Loucy (cell line): ENCODE measurements around the gene TMEM51.
"Not testable (repeated sequence)": the region's sequence is repeated elsewhere in the genome, so short reads cannot be mapped to it uniquely, and the experiment has no call there.

Source experiments
- H2AFZ ChIP-seq: fragments of 200-600 bp; sonication (generic); 2 replicates; pipeline ENCODE4 v1.6.0; 2016; ENCODE audit warnings: antibody characterized with exemption, mild to moderate bottlenecking, low read length, moderate library complexity
- H3F3A ChIP-seq: fragments of 200-600 bp; 2 replicates; pipeline ENCODE4 v1.6.0; 2016; ENCODE audit warnings: antibody characterized with exemption, low read depth, mild to moderate bottlenecking
- H3K27me3 ChIP-seq: fragments of 200-600 bp; sonication (generic); 2 replicates; pipeline ENCODE4 v1.6.1; 2014; ENCODE audit warnings: low read length, mild to moderate bottlenecking; ENCODE audit not compliant: insufficient read depth, poor library complexity, severe bottlenecking
- H3K36me3 ChIP-seq: fragments of 200-600 bp; sonication (generic); 2 replicates; pipeline ENCODE4 v1.6.1; 2016; ENCODE audit warnings: low read length; ENCODE audit not compliant: insufficient read depth
- H3K4me1 ChIP-seq: fragments of 200-600 bp; sonication (generic); 2 replicates; pipeline ENCODE4 v1.5.1; 2014; ENCODE audit warnings: low read length, mild to moderate bottlenecking; ENCODE audit not compliant: insufficient read depth, poor library complexity, severe bottlenecking
- H3K4me2 ChIP-seq: fragments of 200-600 bp; sonication (generic); 2 replicates; pipeline ENCODE4 v1.6.0; 2014; ENCODE audit warnings: antibody characterized with exemption, low read length, low read depth, mild to moderate bottlenecking; ENCODE audit not compliant: poor library complexity, severe bottlenecking
- H3K4me3 ChIP-seq: fragments of 200-600 bp; sonication (generic); 2 replicates; pipeline ENCODE4 v1.5.1; 2014; ENCODE audit warnings: low read length, mild to moderate bottlenecking, mixed read lengths; ENCODE audit not compliant: poor library complexity, severe bottlenecking
- H3K79me2 ChIP-seq: fragments of 200-600 bp; sonication (generic); 2 replicates; pipeline ENCODE4 v1.6.1; 2014; ENCODE audit warnings: low read length; ENCODE audit not compliant: insufficient read depth
- H3K9ac ChIP-seq: fragments of 200-600 bp; sonication (generic); 2 replicates; pipeline ENCODE4 v1.6.0; 2014; ENCODE audit warnings: mild to moderate bottlenecking, low read depth, low read length, moderate library complexity; ENCODE audit not compliant: poor library complexity, severe bottlenecking
- H3K9me2 ChIP-seq: fragments of 200-600 bp; sonication (generic); replicated peaks from 2 replicates; pipeline ENCODE4 v1.6.1; 2016; ENCODE audit warnings: low read depth, low read length, mixed read lengths
- H3K9me3 ChIP-seq: fragments of 200-600 bp; sonication (generic); 2 replicates; pipeline ENCODE4 v1.6.1; 2014; ENCODE audit warnings: mild to moderate bottlenecking, antibody characterized with exemption, low read length, low read depth; ENCODE audit not compliant: insufficient read depth
- H4K20me1 ChIP-seq: fragments of 200-600 bp; sonication (generic); 2 replicates; pipeline ENCODE4 v1.6.0; 2014; ENCODE audit warnings: antibody characterized with exemption, low read length, mild to moderate bottlenecking; ENCODE audit not compliant: insufficient read depth, poor library complexity, severe bottlenecking
- CTCF ChIP-seq: fragments of 200-600 bp; sonication (generic); conservative IDR thresholded peaks from 2 replicates; pipeline ENCODE4 v1.5.1; 2014; ENCODE audit warnings: mild to moderate bottlenecking, antibody characterized with exemption, low read length
- EZH2phosphoT487 ChIP-seq: fragments of 200-600 bp; IDR thresholded peaks from 2 replicates; pipeline ENCODE4 v1.6.1; 2018; ENCODE audit warnings: antibody characterized with exemption, mild to moderate bottlenecking, moderate library complexity, borderline replicate concordance

The TMEM51 gene

GRCh38 chr1:15174615-15174983, 21.1 kb downstream of the TMEM51 start:
- Histone ChIP-seq H3K4me3 (no peak overlapping the region), H3K4me2 (no peak overlapping the region), H2AFZ (no peak overlapping the region), H3K9me3 (no peaks in the 10 kb centered on the region), H3K27me3 (no peaks in the 10 kb centered on the region), H3K79me2 (no peaks in the 10 kb centered on the region), H4K20me1 (no peaks in the 10 kb centered on the region), H3K4me1 (no peaks in the 10 kb centered on the region), H3K36me3 (no peaks in the 10 kb centered on the region), H3K9me2 (no peaks in the 10 kb centered on the region), H3K9ac (no peak overlapping the region), H3F3A (no peaks in the 10 kb centered on the region)
- no peak for TF ChIP-seq EZH2phosphoT487
- no peak for TF ChIP-seq CTCF

GRCh38 chr1:15175324-15176094, 22.0 kb downstream of the TMEM51 start:
- not testable (repeated sequence) for H3F3A ChIP-seq, H2AFZ ChIP-seq, H3K9ac ChIP-seq, H3K36me3 ChIP-seq, H3K4me1 ChIP-seq, H3K9me2 ChIP-seq, H3K4me3 ChIP-seq, H3K9me3 ChIP-seq, H3K27me3 ChIP-seq, H3K4me2 ChIP-seq, H3K79me2 ChIP-seq, H4K20me1 ChIP-seq

- Histone ChIP-seq H4K20me1 (no peaks in the 10 kb centered on the region), H3K79me2 (no peaks in the 10 kb centered on the region), H3F3A (no peaks in the 10 kb centered on the region), H3K4me1 (no peaks in the 10 kb centered on the region), H2AFZ (no peak overlapping the region), H3K4me3 (no peak overlapping the region), H3K9me2 (no peaks in the 10 kb centered on the region), H3K4me2 (no peak overlapping the region), H3K27me3 (no peaks in the 10 kb centered on the region), H3K9ac (no peak overlapping the region), H3K9me3 (no peaks in the 10 kb centered on the region), H3K36me3 (no peaks in the 10 kb centered on the region)
- no peak for TF ChIP-seq CTCF
- no peak for TF ChIP-seq EZH2phosphoT487
Observed at GRCh38 chr1:15176120-15176519, 22.6 kb downstream of the TMEM51 start.
